ENCODE results near the gene PTPN13. TPM values are rescaled to one million over a fixed set of nuclear protein-coding genes. Genes with fewer than 3 reads are reported as not detected.

PTPN13 gene
- polyA plus RNA-seq, 1 experiment: 19.4 TPM

DNA sequence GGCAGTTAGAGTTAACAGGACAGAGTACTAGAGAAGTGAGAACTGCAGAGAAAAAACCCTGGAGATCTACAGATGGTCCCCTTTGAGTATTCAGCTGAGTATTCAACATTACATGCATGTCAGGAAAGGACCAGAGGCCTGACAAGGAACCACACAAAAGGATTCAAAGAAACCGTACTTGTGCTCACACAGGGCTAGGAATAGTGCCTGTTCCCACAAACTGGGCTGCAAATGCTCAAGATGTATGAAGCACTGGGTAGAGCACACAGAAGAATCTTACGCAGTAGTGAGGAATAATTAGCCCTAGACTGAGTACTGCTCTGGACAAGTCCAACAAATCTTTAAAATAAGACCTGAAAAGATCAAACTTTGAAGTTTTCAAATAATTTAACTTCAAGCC, 17.6 kb downstream of the PTPN13 start:
- no peak overlapping the region for H3K4me3 ChIP-seq (ENCODE audit: low read depth, low read length)
- no peak for DNase-seq (ENCODE audit: low read depth)
- POLR2A ChIA-PET: no interaction called here
- TF ChIP-seq CTCF (IDR thresholded peaks at IDR 0.05; ENCODE audit: insufficient read depth, low read depth, low read length): no peak
- no peaks in the 10 kb centered on the region for H3K27me3 ChIP-seq (ENCODE audit: control insufficient read depth, insufficient read depth, low read length)
- H3K36me3 ChIP-seq (ENCODE audit: control insufficient read depth, insufficient read depth, low read length): no peaks in the 10 kb centered on the region
- CTCF ChIA-PET: no interaction called here

- H3K4me3 ChIP-seq (ENCODE audit: low read depth, low read length): no peak overlapping the region
- ChIA-PET POLR2A (no interaction called here), CTCF (interaction anchor here (1.4 kb wide), 1 partner anchor 10 kb away, joined by 3 read pairs; no protein-coding TSS in a partner anchor)
- no peak for DNase-seq (ENCODE audit: low read depth)
- no peak for TF ChIP-seq CTCF (IDR thresholded peaks at IDR 0.05; ENCODE audit: insufficient read depth, low read depth, low read length)
- no peaks in the 10 kb centered on the region for H3K36me3 ChIP-seq (ENCODE audit: control insufficient read depth, insufficient read depth, low read length)
- H3K27me3 ChIP-seq (ENCODE audit: control insufficient read depth, insufficient read depth, low read length): no peaks in the 10 kb centered on the region
Measured at GRCh38 chr4:86613734-86614133, 19.6 kb downstream of the PTPN13 start.

GRCh38 chr4:86614865-86615264, 20.8 kb downstream of the PTPN13 start:
- DNase-seq (ENCODE audit: low read depth): no peak
- Histone ChIP-seq H3K4me3 (ENCODE audit: low read depth, low read length) (no peak overlapping the region), H3K36me3 (ENCODE audit: control insufficient read depth, insufficient read depth, low read length) (no peaks in the 10 kb centered on the region), H3K27me3 (ENCODE audit: control insufficient read depth, insufficient read depth, low read length) (no peaks in the 10 kb centered on the region)
- ChIA-PET POLR2A (no interaction called here), CTCF (no interaction called here)
- TF ChIP-seq CTCF (IDR thresholded peaks at IDR 0.05; ENCODE audit: insufficient read depth, low read depth, low read length): no peak

- H3K36me3 ChIP-seq (ENCODE audit: control insufficient read depth, insufficient read depth, low read length): no peaks in the 10 kb centered on the region
- no peak for TF ChIP-seq CTCF (IDR thresholded peaks at IDR 0.05; ENCODE audit: insufficient read depth, low read depth, low read length)
- no peak overlapping the region for H3K4me3 ChIP-seq (ENCODE audit: low read depth, low read length)
- CTCF ChIA-PET: no interaction called here
- no peaks in the 10 kb centered on the region for H3K27me3 ChIP-seq (ENCODE audit: control insufficient read depth, insufficient read depth, low read length)
- POLR2A ChIA-PET: no interaction called here
- no peak for DNase-seq (ENCODE audit: low read depth)
Measured at GRCh38 chr4:86615501-86615900, 21.4 kb downstream of the PTPN13 start.

DNA sequence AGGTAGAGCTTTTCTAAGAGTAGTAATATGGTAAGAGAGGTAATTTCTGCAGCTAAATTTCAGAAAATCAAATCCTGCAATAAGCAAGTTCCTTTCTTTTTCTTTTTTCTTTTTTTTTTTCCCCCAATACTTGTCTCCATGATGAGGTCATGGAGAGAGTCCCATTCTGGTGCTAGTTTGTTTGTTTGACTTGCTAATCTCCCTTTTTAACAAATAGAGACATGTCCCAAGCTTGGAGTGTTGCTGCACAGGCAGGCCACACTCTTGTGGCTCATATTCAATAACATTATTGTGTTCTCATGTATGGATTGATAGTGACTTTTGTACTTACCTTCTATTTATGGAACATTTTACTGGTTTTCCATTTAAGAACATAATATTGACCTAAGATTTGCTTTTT, 25.5 kb downstream of the PTPN13 start:
- no peak for DNase-seq (ENCODE audit: low read depth)
- no peaks in the 10 kb centered on the region for H3K27me3 ChIP-seq (ENCODE audit: control insufficient read depth, insufficient read depth, low read length)
- no peaks in the 10 kb centered on the region for H3K36me3 ChIP-seq (ENCODE audit: control insufficient read depth, insufficient read depth, low read length)
- no peak overlapping the region for H3K4me3 ChIP-seq (ENCODE audit: low read depth, low read length)
- ChIA-PET POLR2A (no interaction called here), CTCF (no interaction called here)
- TF ChIP-seq CTCF (IDR thresholded peaks at IDR 0.05; ENCODE audit: insufficient read depth, low read depth, low read length): no peak
